Mucosa of descending colon (tissue), 3 donors: ENCODE measurements around the gene COPE. TPM values are rescaled to one million over a fixed set of nuclear protein-coding genes. Genes with fewer than 3 reads are reported as not detected.

Source experiments
- ATAC-seq: fragments of 200-7000 bp; cut with Tn5 transposase; one replicate; pipeline ENCODE4 v1.9.1; 2020; ENCODE audit warnings: mild to moderate bottlenecking, moderate library complexity
- DNase-seq, 3 donors: peaks; one replicate each; pipeline ENCODE4 v3.0.0-alpha.2; 2020
- H3K36me3 ChIP-seq: fragments of 200-600 bp; one replicate; pipeline ENCODE4 v1.8.0; 2021; ENCODE audit warnings: low read depth, mild to moderate bottlenecking
- H3K4me1 ChIP-seq: fragments of 200-600 bp; one replicate; pipeline ENCODE4 v1.8.0; 2021; ENCODE audit warnings: low read depth, mild to moderate bottlenecking
- H3K4me3 ChIP-seq: fragments of 200-600 bp; one replicate; pipeline ENCODE4 v1.8.0; 2021; ENCODE audit warnings: mild to moderate bottlenecking
- H3K9me3 ChIP-seq: fragments of 200-600 bp; one replicate; pipeline ENCODE4 v1.8.0; 2021; ENCODE audit warnings: mild to moderate bottlenecking
- CTCF ChIP-seq: fragments of 200-600 bp; IDR thresholded peaks from one replicate; pipeline ENCODE4 v1.8.0; 2022; ENCODE audit warnings: antibody characterized with exemption, mild to moderate bottlenecking
- intact Hi-C, 2 donors: fragments of 100-400 bp; cut with DNase I in 1 of 2; cut with micrococcal nuclease in 1 of 2; formaldehyde crosslinking; loops; one replicate each; pipeline versions ENCODE4 v1.11.0 to v1.11.1; 2022; cut with DNase I, micrococcal nuclease
- total RNA-seq, 3 donors: library from RNA; stranded (reverse); fragmentation: NEBNext Ultra II Directional in 2 of 3; extraction: Animal tissue kit (Norgen Biotek cat#: 25700) in 2 of 3; gene quantifications; one replicate each; pipeline versions ENCODE4 v1.2.1 to v1.2.4, GENCODE V29; 2021 to 2023
- donor health status: DM: no; HTN: no; CAD: no; lungs with moderate emphysema.
- donor health status: DM: no; HTN: no; CAD: no.
- donor health status: DM: no; HTN: yes; CAD: no.

COPE gene
- total RNA-seq, 3 donors from 2014 or later = 119 to 227 (median 176) TPM

- peaks cover 4% of the 10 kb centered on the region for H3K4me1 ChIP-seq
- ATAC-seq = no peak
- intact Hi-C loops = no loop called here
- no peaks in the 10 kb centered on the region for H3K9me3 ChIP-seq
- no peak for TF ChIP-seq CTCF
- no peak for DNase-seq
- peaks cover 10% of the 10 kb centered on the region for H3K36me3 ChIP-seq
- H3K4me3 ChIP-seq = no peak overlapping the region
These were observed 50.1 kb downstream of the COPE start for GRCh38 chr19:18869023-18869618.

GRCh38 chr19:18868380-18869022 lies 50.7 kb downstream of the COPE start:
- no peak for TF ChIP-seq CTCF
- intact Hi-C loops = no loop called here
- DNase-seq = no peak
- ATAC-seq = peak; percentile 12
- no peak overlapping the region for H3K4me3 ChIP-seq
- H3K36me3 ChIP-seq = peaks cover 10% of the 10 kb centered on the region
- H3K4me1 ChIP-seq = peaks cover 4% of the 10 kb centered on the region
- no peaks in the 10 kb centered on the region for H3K9me3 ChIP-seq

GRCh38 chr19:18867751-18868150 lies 51.4 kb downstream of the COPE start:
- TF ChIP-seq CTCF = no peak
- peaks cover 4% of the 10 kb centered on the region for H3K4me1 ChIP-seq
- H3K36me3 ChIP-seq = peaks cover 15% of the 10 kb centered on the region
- H3K9me3 ChIP-seq = no peaks in the 10 kb centered on the region
- no peak for ATAC-seq
- DNase-seq = no peak
- intact Hi-C loops = no loop called here
- H3K4me3 ChIP-seq = no peak overlapping the region

- ATAC-seq = no peak
- no peak for TF ChIP-seq CTCF
These were observed 52.0 kb downstream of the COPE start for GRCh38 chr19:18867199-18867598.

GRCh38 chr19:18866800-18867123 lies 52.4 kb downstream of the COPE start:
- Histone ChIP-seq H3K4me1 (peaks cover 4% of the 10 kb centered on the region), H3K4me3 (no peak overlapping the region), H3K9me3 (no peaks in the 10 kb centered on the region), H3K36me3 (peaks cover 18% of the 10 kb centered on the region)
- intact Hi-C loops = no loop called here
- no peak for TF ChIP-seq CTCF
- no peak for DNase-seq
- no peak for ATAC-seq

More at GRCh38 chr19:18867199-18867598, 52.0 kb downstream of the COPE start:
- H3K36me3 ChIP-seq = peaks cover 18% of the 10 kb centered on the region
- peaks cover 4% of the 10 kb centered on the region for H3K4me1 ChIP-seq
- no peaks in the 10 kb centered on the region for H3K9me3 ChIP-seq
- no peak for DNase-seq
- intact Hi-C loops = no loop called here
- no peak overlapping the region for H3K4me3 ChIP-seq
